HepG2 (cell line): ENCODE measurements around the gene TENT4B. TPM values are rescaled to one million over a fixed set of nuclear protein-coding genes. Genes with fewer than 3 reads are reported as not detected.

Experiments used
- BATF2 ChIP-seq: sonication (generic); formaldehyde crosslinking; IDR thresholded peaks from 2 replicates; pipeline ENCODE4 v1.8.0; 2022; ENCODE audit warnings: mild to moderate bottlenecking, missing genetic modification reagents, moderate library complexity
- CBX5 ChIP-seq: sonication (generic); formaldehyde crosslinking; IDR thresholded peaks from 2 replicates; pipeline ENCODE4 v1.4.0; 2020; ENCODE audit warnings: missing genetic modification reagents, borderline replicate concordance
- CSRNP1 ChIP-seq: sonication (generic); formaldehyde crosslinking; IDR thresholded peaks from 2 replicates; pipeline ENCODE4 v1.8.1; 2023; ENCODE audit warnings: mild to moderate bottlenecking, missing genetic modification reagents
- DNMT3B ChIP-seq: conservative IDR thresholded peaks from 2 replicates; pipeline ENCODE4 v1.6.1; 2016; ENCODE audit warnings: missing biosample characterization, control low read depth
- ELF1 ChIP-seq: sonication (generic); formaldehyde crosslinking; IDR thresholded peaks from 2 replicates; pipeline ENCODE4 v1.4.0; 2020; ENCODE audit warnings: missing genetic modification reagents
- FOXA3 ChIP-seq: IDR thresholded peaks from 2 replicates; pipeline ENCODE4 v1.6.1; 2016; ENCODE audit warnings: missing genetic modification reagents, missing compliant biosample characterization
- FOXK2 ChIP-seq: fragments of 450-650 bp; IDR thresholded peaks from 2 replicates; pipeline ENCODE4 v1.6.1; 2016
- HDAC2 ChIP-seq: sonication (generic); formaldehyde crosslinking; IDR thresholded peaks from 2 replicates; pipeline ENCODE4 v1.4.0; 2020; ENCODE audit warnings: missing genetic modification reagents
- HNF4A ChIP-seq: sonication (generic); formaldehyde crosslinking; IDR thresholded peaks from 2 replicates; pipeline ENCODE4 v1.4.0; 2020; ENCODE audit warnings: missing genetic modification reagents
- ISL2 ChIP-seq: sonication (generic); formaldehyde crosslinking; IDR thresholded peaks from 2 replicates; pipeline ENCODE4 v1.5.0; 2020; ENCODE audit warnings: missing genetic modification reagents
- KLF13 ChIP-seq: sonication (generic); formaldehyde crosslinking; IDR thresholded peaks from 2 replicates; pipeline ENCODE4 v1.4.0; 2020; ENCODE audit warnings: mild to moderate bottlenecking, missing genetic modification reagents
- MED13 ChIP-seq: sonication (generic); formaldehyde crosslinking; IDR thresholded peaks from 2 replicates; pipeline ENCODE4 v1.5.0; 2020; ENCODE audit warnings: missing genetic modification reagents
- NCOA2 ChIP-seq: sonication (generic); formaldehyde crosslinking; IDR thresholded peaks from 2 replicates; pipeline ENCODE4 v1.8.0; 2022; ENCODE audit warnings: inconsistent platforms
- NR1H2 ChIP-seq: sonication (generic); formaldehyde crosslinking; IDR thresholded peaks from 2 replicates; pipeline ENCODE4 v1.8.1; 2022; ENCODE audit warnings: low read depth, missing genetic modification reagents, borderline replicate concordance
- NR3C1 ChIP-seq: sonication (generic); formaldehyde crosslinking; IDR thresholded peaks from 2 replicates; pipeline ENCODE4 v1.4.0; 2020; ENCODE audit warnings: missing genetic modification reagents
- SALL1 ChIP-seq: sonication (generic); formaldehyde crosslinking; IDR thresholded peaks from 2 replicates; pipeline ENCODE4 v1.8.0; 2022; ENCODE audit warnings: mild to moderate bottlenecking, missing genetic modification reagents
- SIX1 ChIP-seq: sonication (generic); formaldehyde crosslinking; IDR thresholded peaks from 2 replicates; pipeline ENCODE4 v1.4.0; 2020; ENCODE audit warnings: missing genetic modification reagents, borderline replicate concordance
- SKI ChIP-seq: fragments of 450-650 bp; IDR thresholded peaks from one replicate; pipeline ENCODE4 v1.6.1; 2018; ENCODE audit warnings: mild to moderate bottlenecking; ENCODE audit not compliant: partially characterized antibody
- STAT6 ChIP-seq: sonication (generic); formaldehyde crosslinking; IDR thresholded peaks from 2 replicates; pipeline ENCODE4 v1.4.0; 2020; ENCODE audit warnings: missing genetic modification reagents, mild to moderate bottlenecking, borderline replicate concordance
- XRCC5 ChIP-seq: fragments of 200-400 bp; formaldehyde crosslinking; optimal IDR thresholded peaks from 2 replicates; pipeline ENCODE3; 2017; ENCODE audit warnings: mild to moderate bottlenecking, low read length
- YY1 ChIP-seq: IDR thresholded peaks from 2 replicates; pipeline ENCODE4 v1.6.1; 2011; ENCODE audit warnings: low read length, low read depth, moderate library complexity, mild to moderate bottlenecking; ENCODE audit not compliant: insufficient read depth, insufficient replicate concordance
- ZFY ChIP-seq: sonication (generic); formaldehyde crosslinking; IDR thresholded peaks from 2 replicates; pipeline ENCODE4 v1.4.0; 2020; ENCODE audit warnings: missing genetic modification reagents
- ZNF282 ChIP-seq: fragments of 450-650 bp; IDR thresholded peaks from 2 replicates; pipeline ENCODE4 v1.6.1; 2018; ENCODE audit not compliant: partially characterized antibody
- ZNF549 ChIP-seq: sonication (generic); formaldehyde crosslinking; IDR thresholded peaks from 2 replicates; pipeline ENCODE4 v1.5.0; 2020; ENCODE audit warnings: missing genetic modification reagents
- ZNF788 ChIP-seq: sonication (generic); formaldehyde crosslinking; IDR thresholded peaks from 2 replicates; pipeline ENCODE4 v1.5.0; 2020; ENCODE audit warnings: mild to moderate bottlenecking, missing genetic modification reagents, borderline replicate concordance
- ZNF816 ChIP-seq: sonication (generic); formaldehyde crosslinking; IDR thresholded peaks from 2 replicates; pipeline ENCODE4 v1.8.0; 2022; ENCODE audit warnings: missing genetic modification reagents, mild to moderate bottlenecking, borderline replicate concordance
- polyA plus RNA-seq, 8 experiments: library from polyadenylated mRNA; depleted of rRNA in 3 of 8; stranded (reverse) in 7 of 8; unstranded in 1 of 8; fragments of >200 nt; fragmentation: Illumina TruSeq in 4 of 8; extraction: Trizol in 4 of 8; gene quantifications; 2 replicates each; pipeline versions ENCODE4 v1.2.1 to v1.2.3, GENCODE V29; 2011 to 2016; ENCODE audit warnings: low read depth in 4 of 8, missing spikeins in 1 of 8, mixed read lengths in 1 of 8; ENCODE audit not compliant: insufficient read depth in 1 of 8
- total RNA-seq, 5 experiments: library from RNA; depleted of rRNA; stranded (reverse); fragments of >200 nt; fragmentation: Illumina TruSeq; extraction: Trizol; gene quantifications; 2 replicates each; pipeline ENCODE4 v1.2.3, GENCODE V29; 2016; ENCODE audit warnings: low read depth in 1 of 5

TENT4B gene
- total and polyA plus RNA-seq, 2 of the 13 experiments (the other 11 are each of a cell fraction or from before 2014, with no cell fraction given), result 15.0 to 32.8 TPM

GRCh38 chr16:50209546-50210265 is 56.6 kb downstream of the TENT4B start (continued):
- TF ChIP-seq NR1H2, result no peak
- 0 out of 2 replicates have a peak, but pooled peaks have one; percentile 5 for TF ChIP-seq ZNF788 (CRISPR knock-in tag)
- no peak for TF ChIP-seq YY1
- TF ChIP-seq DNMT3B (CRISPR knock-in tag), result no peak
- no peak for TF ChIP-seq SIX1 (CRISPR knock-in tag)
- no peak for TF ChIP-seq CBX5 (CRISPR knock-in tag)
- TF ChIP-seq SALL1 (CRISPR knock-in tag), result peak; percentile 22; the same call in 1 of the 2 replicates
- TF ChIP-seq ZFY, result 0 out of 2 replicates have a peak, but pooled peaks have one; percentile 28
- no peak for TF ChIP-seq KLF13 (CRISPR knock-in tag)
- no peak for TF ChIP-seq FOXK2
- TF ChIP-seq NR3C1 (CRISPR knock-in tag), result no peak
- no peak for TF ChIP-seq BATF2 (CRISPR knock-in tag)
- TF ChIP-seq ISL2 (CRISPR knock-in tag), result no peak
- TF ChIP-seq FOXA3 (CRISPR knock-in tag), result no peak
- TF ChIP-seq SKI, result no peak
- TF ChIP-seq ZNF549 (CRISPR knock-in tag), result no peak
- no peak for TF ChIP-seq HDAC2 (CRISPR knock-in tag)
- 0 out of 2 replicates have a peak, but pooled peaks have one; percentile 19 for TF ChIP-seq HNF4A (CRISPR knock-in tag)
- no peak for TF ChIP-seq NCOA2 (CRISPR knock-in tag)
- no peak for TF ChIP-seq STAT6 (CRISPR knock-in tag)
- TF ChIP-seq ZNF282, result no peak
- no peak for TF ChIP-seq ZNF816 (CRISPR knock-in tag)
- no peak for TF ChIP-seq MED13
- no peak for TF ChIP-seq XRCC5
- no peak for TF ChIP-seq ELF1 (CRISPR knock-in tag)
- no peak for TF ChIP-seq CSRNP1
